LHCN-M2 (cell line): ENCODE data around the gene KCNV2. TPM values are rescaled to one million over a fixed set of nuclear protein-coding genes. Genes with fewer than 3 reads are reported as not detected.
"Not testable (repeated sequence)": the region's sequence is repeated elsewhere in the genome, so short reads cannot be mapped to it uniquely, and the experiment has no call there.

Experiments used
- DNase-seq: peaks from one replicate; pipeline ENCODE4 v3.0.0-alpha.2; 2012; ENCODE audit warnings: low read depth
- polyA plus RNA-seq: library from polyadenylated mRNA; unstranded; fragments of >200 nt; gene quantifications from one replicate; pipeline ENCODE4 v1.2.1, GENCODE V29; 2012; ENCODE audit warnings: missing spikeins
- total RNA-seq: library from RNA; depleted of rRNA; stranded (reverse); fragments of >200 nt; gene quantifications from 2 replicates; pipeline ENCODE4 v1.2.3, GENCODE V29; 2014; rRNA removed

The KCNV2 gene
- total RNA-seq, result not detected in 2 replicates
- polyA plus RNA-seq, result 0.05 TPM

GRCh38 chr9:2717385-2717784 lies at the start of gene KCNV2:
KCNV2 (plus strand) TSS chr9:2717510; CDS start chr9:2717740, 230 bp downstream.
- no peak for DNase-seq

DNA sequence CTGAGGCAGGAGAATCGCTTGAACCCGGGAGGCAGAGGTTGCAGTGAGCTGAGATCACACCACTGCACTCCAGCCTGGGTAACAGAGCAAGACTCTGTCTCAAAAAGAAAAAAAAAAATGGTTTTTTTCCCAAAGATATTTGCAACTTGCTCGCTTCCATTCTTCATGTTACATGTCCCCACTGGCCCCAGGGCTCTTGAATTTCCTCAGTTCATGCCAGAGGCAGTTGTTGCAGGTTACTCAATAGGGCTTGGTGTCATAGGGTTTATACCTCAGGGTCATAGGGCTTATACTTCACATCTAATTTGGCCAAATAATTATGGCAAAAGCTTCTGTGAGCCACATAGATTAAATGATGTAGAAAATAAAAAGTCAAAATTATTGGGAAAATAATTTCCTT lies 44.1 kb upstream of the KCNV2 start:
- DNase-seq, result no peak

- no peak for DNase-seq
Observed at GRCh38 chr9:2674141-2674824, 43.0 kb upstream of the KCNV2 start.

GRCh38 chr9:2675834-2676233 lies 41.5 kb upstream of the KCNV2 start:
- DNase-seq, result no peak

- DNase-seq, result peak; percentile 34
Observed at GRCh38 chr9:2676466-2676865, 40.8 kb upstream of the KCNV2 start.

GRCh38 chr9:2677915-2678889 lies 39.1 kb upstream of the KCNV2 start:
- peak; percentile 54 for DNase-seq

GRCh38 chr9:2679011-2679410 lies 38.3 kb upstream of the KCNV2 start:
- no peak for DNase-seq

- no peak for DNase-seq
Observed at GRCh38 chr9:2681981-2682380, 35.3 kb upstream of the KCNV2 start.

- DNase-seq, result no peak
Observed at GRCh38 chr9:2686911-2687310, 30.4 kb upstream of the KCNV2 start.

GRCh38 chr9:2688636-2689035 lies 28.7 kb upstream of the KCNV2 start:
- DNase-seq, result no peak

- no peak for DNase-seq
Observed at GRCh38 chr9:2691212-2691611, 26.1 kb upstream of the KCNV2 start.

GRCh38 chr9:2691626-2692025 lies 25.7 kb upstream of the KCNV2 start:
- no peak for DNase-seq

DNA sequence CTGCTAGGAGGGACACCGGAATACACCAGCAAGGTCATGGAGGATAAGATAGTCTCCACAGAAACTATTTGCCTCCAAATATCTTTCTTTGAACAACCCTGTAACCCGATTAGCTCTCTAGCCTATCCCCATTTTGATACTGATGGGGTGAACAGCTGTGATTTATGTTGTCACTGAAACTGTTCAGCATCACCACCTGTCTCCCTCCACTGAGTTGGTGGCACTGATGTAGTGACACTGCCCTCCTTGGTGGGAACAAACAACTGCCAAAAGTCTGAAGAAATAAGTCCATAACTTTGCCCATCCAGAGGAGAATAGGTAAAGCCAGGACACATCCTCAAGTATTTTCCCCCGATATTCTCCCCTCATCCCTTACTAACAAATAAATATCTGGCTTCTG lies 24.3 kb upstream of the KCNV2 start:
- DNase-seq, result no peak

- no peak for DNase-seq
Observed at GRCh38 chr9:2697492-2697891, 19.8 kb upstream of the KCNV2 start.

- no peak for DNase-seq
Observed at GRCh38 chr9:2700398-2700797, 16.9 kb upstream of the KCNV2 start.

- DNase-seq, result no peak
Observed at GRCh38 chr9:2700909-2701550, 16.3 kb upstream of the KCNV2 start.

- no peak for DNase-seq
Observed at GRCh38 chr9:2704504-2704903, 12.8 kb upstream of the KCNV2 start.

- DNase-seq, result not testable (repeated sequence)
Observed at GRCh38 chr9:2707256-2707655, 10.1 kb upstream of the KCNV2 start.

DNA sequence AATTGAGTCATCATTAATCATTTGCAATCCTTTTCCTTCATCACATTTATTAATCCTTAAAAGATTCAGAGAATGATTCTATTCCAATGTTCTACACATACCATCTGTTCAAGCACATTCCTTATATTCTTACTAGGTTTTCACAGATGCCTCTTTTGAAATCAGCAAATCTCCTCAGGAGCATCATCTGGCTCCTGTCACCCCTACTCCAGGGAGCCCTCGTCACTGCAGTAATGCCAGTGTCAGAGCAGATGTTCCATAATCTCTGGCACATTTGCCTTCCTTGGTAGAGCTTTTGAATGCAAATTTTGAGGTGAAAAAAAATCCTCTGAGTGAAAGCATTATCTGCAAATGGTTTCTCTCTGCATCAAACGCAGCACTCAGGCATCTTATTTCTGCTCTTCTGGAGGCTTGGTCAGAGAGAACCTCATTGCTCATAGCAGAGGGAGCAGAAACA lies 7.6 kb upstream of the KCNV2 start:
- DNase-seq, result no peak

DNA sequence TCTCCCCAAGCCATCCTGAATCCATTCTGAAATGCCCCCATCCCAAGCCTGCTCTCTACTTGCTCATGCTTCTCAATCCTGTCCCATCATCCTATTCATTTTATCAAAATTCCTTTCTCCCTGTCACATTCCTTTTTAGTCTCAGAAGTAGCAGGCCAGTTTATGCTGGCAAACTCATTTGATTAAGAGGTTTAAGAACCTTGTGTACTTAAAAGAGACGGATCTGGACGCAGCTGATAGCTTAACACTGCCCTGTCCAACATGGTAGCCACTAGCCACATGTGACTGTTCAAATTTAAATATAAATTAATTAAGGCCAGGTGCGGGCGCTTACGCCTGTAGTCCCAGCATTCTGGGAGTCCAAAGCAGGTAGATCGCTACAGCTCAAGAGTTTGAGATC lies 5.6 kb upstream of the KCNV2 start:
- DNase-seq, result no peak

- DNase-seq, result no peak
Observed at GRCh38 chr9:2718001-2718697, 839 bp downstream of the KCNV2 start.

DNA sequence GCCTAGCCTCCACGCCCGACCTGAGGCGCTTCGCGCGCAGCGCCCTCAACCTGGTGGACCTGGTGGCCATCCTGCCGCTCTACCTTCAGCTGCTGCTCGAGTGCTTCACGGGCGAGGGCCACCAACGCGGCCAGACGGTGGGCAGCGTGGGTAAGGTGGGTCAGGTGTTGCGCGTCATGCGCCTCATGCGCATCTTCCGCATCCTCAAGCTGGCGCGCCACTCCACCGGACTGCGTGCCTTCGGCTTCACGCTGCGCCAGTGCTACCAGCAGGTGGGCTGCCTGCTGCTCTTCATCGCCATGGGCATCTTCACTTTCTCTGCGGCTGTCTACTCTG lies 1.4 kb downstream of the KCNV2 start:
- no peak for DNase-seq
